HUES6 (cell line): ENCODE measurements around the gene SPDYE16.
A peak's percentile ranks its signal among the peaks of the same experiment; 100 is the strongest.
"Not testable (repeated sequence)": the region's sequence is repeated elsewhere in the genome, so short reads cannot be mapped to it uniquely, and the experiment has no call there.

Source experiments
- H3K27ac ChIP-seq: 2 replicates; pipeline ENCODE4 v1.7.0; 2013; ENCODE audit warnings: low read depth, mild to moderate bottlenecking, low read length, inconsistent platforms
- H3K27me3 ChIP-seq: 2 replicates; pipeline ENCODE4 v1.6.1; 2013; ENCODE audit warnings: low read length; ENCODE audit not compliant: control insufficient read depth, insufficient read depth
- H3K36me3 ChIP-seq: 2 replicates; pipeline ENCODE4 v1.6.1; 2013; ENCODE audit warnings: low read length; ENCODE audit not compliant: control insufficient read depth, insufficient read depth
- H3K4me1 ChIP-seq: 2 replicates; pipeline ENCODE4 v1.6.1; 2013; ENCODE audit warnings: low read length; ENCODE audit not compliant: control insufficient read depth, insufficient read depth
- H3K4me3 ChIP-seq: 2 replicates; pipeline ENCODE4 v1.5.1; 2013; ENCODE audit warnings: low read depth, low read length
- H3K9ac ChIP-seq: one replicate; pipeline ENCODE4 v1.6.1; 2013; ENCODE audit warnings: mild to moderate bottlenecking, low read length
- H3K9me3 ChIP-seq: 2 replicates; pipeline ENCODE4 v1.6.1; 2013; ENCODE audit warnings: low read depth, low read length; ENCODE audit not compliant: control insufficient read depth, insufficient read depth

SPDYE16 gene

DNA sequence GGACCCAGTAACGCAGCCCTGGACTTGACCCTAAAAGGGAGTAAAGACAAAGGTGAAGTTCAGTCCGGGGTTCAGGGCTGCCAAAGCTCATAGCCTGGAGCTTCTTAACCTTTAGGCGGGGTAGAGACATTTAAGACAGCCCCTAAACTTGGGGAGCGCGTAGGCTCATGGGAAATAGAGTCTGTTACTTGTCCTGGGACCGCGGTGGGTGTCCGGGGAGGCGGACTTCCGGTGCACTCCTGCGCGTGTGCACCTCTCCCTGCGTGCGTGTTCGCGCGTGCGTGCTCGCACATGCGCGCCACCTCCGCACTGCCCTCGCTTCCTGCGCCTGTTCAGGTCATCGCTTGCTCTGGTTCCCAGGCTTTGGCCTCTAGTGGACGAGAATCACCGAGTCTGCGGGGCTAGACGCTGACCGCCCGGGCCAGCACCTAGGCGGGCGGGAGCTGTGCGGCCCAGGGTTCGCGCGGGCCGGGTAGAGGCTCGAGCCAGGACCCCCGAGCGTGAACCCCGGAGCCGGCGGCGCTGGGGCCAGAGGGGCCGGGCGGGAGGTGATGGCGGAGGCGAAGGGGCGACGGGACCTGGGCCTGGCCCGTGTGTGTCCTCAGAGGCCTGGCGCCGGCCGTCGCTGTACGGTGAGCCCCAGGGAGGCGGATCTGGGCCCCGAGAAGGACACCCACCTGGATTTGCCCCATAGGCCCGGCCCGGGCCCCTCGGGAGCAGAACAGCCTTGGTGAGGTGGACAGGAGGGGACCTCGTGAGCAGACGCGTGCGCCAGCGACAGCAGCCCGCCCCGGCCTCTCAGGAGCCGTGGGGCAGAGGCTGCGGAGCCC, 6.1 kb upstream of the SPDYE16 start:
- not testable (repeated sequence) for H3K9me3 ChIP-seq, H3K27me3 ChIP-seq, H3K36me3 ChIP-seq, H3K4me1 ChIP-seq
- Histone ChIP-seq H3K4me3 (peak overlapping the region; percentile 86), H3K27ac (peak overlapping the region; percentile 81; the same call in 1 of the 2 replicates), H3K9ac (peak overlapping the region; percentile 85)

DNA sequence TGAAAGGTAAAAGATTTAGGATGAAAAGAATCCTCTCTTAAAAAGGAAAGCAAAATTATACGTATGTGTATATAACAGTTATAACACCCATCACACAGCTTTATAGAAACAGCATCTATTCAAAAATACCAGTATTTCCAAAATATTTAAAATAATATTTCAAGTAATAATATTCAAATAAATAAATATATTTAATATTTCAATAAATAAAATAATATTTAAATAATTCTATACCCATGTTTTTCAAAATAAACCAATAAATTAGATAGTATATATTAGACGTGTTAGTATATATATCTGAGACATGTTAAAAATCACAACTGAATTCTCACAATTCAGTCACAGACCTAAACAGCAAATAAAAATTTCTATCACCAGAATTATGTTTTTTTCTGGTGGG, 11.5 kb downstream of the SPDYE16 start:
- H3K4me3 ChIP-seq, H3K9me3 ChIP-seq, H3K27ac ChIP-seq, H3K36me3 ChIP-seq, H3K27me3 ChIP-seq, H3K9ac ChIP-seq, H3K4me1 ChIP-seq: not testable (repeated sequence)

GRCh38 chr7:76526183-76526582, 16.9 kb downstream of the SPDYE16 start:
- H3K4me3 ChIP-seq, H3K36me3 ChIP-seq, H3K4me1 ChIP-seq, H3K9me3 ChIP-seq, H3K27me3 ChIP-seq, H3K27ac ChIP-seq, H3K9ac ChIP-seq: not testable (repeated sequence)

- H3K36me3 ChIP-seq, H3K4me3 ChIP-seq, H3K9ac ChIP-seq, H3K27me3 ChIP-seq, H3K27ac ChIP-seq, H3K9me3 ChIP-seq: not testable (repeated sequence)
- H3K4me1 ChIP-seq, result peaks cover 16% of the 10 kb centered on the region
Observed at GRCh38 chr7:76516932-76517331, 26.2 kb downstream of the SPDYE16 start.

DNA sequence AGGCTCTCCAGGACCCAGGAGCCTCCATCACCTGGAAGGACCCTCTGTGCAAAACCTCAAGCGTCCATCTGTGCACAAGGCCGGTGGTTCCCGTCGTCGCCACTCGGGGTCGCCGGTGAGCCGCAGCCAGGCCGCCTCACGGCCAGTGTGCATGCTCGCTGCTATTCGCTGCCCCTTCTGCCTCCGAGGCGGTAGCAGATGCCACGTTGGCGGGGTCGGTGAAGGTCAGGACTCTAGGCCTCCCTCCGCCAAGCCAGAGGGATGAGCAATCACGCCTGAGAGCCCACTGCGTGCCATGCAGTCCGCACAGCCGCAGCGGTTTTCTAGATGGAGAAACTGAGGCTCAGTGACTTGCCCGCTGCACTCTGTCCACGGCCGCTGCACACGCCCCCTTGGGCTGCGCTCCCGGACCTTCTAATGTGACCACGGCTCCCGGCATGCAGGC, 27.1 kb downstream of the SPDYE16 start:
- Histone ChIP-seq H3K4me1 (peaks cover 16% of the 10 kb centered on the region), H3K36me3 (no peaks in the 10 kb centered on the region), H3K27me3 (no peaks in the 10 kb centered on the region), H3K27ac (no peak overlapping the region), H3K9ac (no peak overlapping the region), H3K9me3 (no peaks in the 10 kb centered on the region), H3K4me3 (no peak overlapping the region)

DNA sequence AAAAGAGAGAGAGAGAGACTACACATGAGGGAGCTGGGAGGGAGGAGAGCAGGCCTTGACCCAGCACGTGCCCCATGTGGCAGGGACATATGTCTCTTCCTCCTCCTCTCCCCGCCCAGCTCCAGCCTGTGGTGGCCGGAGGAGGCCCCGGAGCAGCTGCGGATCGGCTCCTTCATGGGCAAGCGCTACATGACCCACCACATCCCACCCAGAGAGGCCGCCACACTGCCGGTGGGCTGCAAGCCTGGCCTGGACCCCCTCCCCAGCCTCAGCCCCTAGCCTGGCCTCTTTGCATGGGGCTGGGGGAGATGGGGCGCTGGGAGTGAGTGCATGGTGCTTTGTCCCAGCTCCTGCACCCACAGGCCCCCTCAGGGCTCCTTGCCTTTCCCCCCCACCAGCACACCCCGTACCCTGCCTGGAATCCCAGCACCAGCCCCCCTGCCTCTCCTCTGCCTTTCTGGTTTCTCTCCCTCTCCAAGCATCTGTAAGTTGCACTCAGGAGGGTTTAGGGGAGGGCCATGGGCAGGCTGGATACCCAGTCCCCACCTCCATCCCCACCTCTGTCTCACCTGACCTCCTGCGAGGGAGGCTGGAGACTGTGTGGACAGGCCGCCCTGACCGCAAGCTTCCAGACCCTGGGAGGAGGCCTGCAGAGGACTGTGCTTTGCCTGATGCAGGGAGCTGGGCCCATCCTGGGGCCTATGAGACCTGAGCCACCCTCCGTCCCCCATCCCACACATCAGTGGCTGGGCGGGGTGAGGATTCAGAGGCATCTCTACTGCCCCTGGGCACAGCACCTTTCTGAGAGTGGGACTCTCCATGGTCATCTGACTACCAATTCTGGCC, 27.9 kb downstream of the SPDYE16 start:
- no peak overlapping the region for H3K4me3 ChIP-seq
- no peaks in the 10 kb centered on the region for H3K27me3 ChIP-seq
- H3K9me3 ChIP-seq, result no peaks in the 10 kb centered on the region
- no peak overlapping the region for H3K9ac ChIP-seq
- H3K36me3 ChIP-seq, result no peaks in the 10 kb centered on the region
- peaks cover 19% of the 10 kb centered on the region for H3K4me1 ChIP-seq
- H3K27ac ChIP-seq, result no peak overlapping the region

GRCh38 chr7:76513817-76514799, 29.0 kb downstream of the SPDYE16 start:
- no peak overlapping the region for H3K4me3 ChIP-seq
- H3K27me3 ChIP-seq, result no peaks in the 10 kb centered on the region
- peaks cover 22% of the 10 kb centered on the region for H3K4me1 ChIP-seq
- no peaks in the 10 kb centered on the region for H3K9me3 ChIP-seq
- no peak overlapping the region for H3K27ac ChIP-seq
- no peaks in the 10 kb centered on the region for H3K36me3 ChIP-seq
- no peak overlapping the region for H3K9ac ChIP-seq

GRCh38 chr7:76512941-76513816, 29.9 kb downstream of the SPDYE16 start:
- Histone ChIP-seq H3K9ac (no peak overlapping the region), H3K27ac (no peak overlapping the region)

DNA sequence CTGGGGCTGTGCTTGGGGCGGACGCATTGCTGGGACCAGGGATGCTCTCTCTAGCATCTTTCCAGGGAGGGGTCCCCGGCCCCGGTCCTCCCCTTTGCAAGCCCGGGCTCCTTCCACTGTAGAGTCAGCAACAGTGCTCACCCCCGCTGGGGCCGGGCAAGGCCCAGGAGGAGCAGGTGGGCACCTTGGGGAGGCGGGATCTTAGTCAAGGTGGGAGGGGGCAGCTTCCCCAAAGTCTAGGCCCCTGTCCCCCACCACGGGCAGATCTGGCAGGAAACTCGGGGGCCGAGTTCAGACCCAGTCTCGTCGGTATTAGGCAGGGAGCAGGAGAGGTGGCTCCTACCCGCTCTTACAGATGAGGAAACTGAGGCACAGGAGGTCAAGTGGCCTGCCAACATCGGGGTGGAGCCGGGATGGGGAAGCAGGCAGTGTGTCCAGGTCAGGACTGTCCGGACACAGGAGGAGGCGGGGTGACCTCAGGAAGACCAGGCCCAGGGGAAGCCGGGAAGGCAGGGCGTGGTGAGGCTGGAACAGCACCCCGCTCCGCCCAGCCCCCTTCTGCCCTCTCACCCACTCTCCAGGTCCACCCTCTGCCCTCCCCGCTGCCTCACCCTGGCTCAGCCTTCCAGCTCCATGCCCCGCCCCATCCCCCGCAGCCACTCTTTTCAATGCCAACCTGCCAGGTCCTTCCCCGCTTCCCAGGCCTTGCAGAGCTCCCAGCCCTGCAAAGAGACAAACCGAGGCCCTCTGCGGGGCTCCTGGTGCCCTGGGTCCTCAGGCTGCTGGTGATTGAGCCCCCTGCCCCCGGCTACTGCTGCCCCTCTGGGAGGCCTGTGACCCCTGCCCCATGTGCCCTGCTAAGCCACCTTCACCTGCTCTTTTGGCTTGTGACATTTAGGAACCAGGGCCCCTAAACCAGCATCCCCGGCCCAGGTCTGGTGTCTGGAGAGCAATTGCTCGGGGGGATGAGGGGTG, 30.9 kb downstream of the SPDYE16 start:
- not testable (repeated sequence) for H3K27me3 ChIP-seq, H3K36me3 ChIP-seq, H3K9ac ChIP-seq, H3K9me3 ChIP-seq, H3K4me3 ChIP-seq, H3K27ac ChIP-seq
- peaks cover 22% of the 10 kb centered on the region for H3K4me1 ChIP-seq

More at GRCh38 chr7:76512941-76513816, 29.9 kb downstream of the SPDYE16 start:
- no peaks in the 10 kb centered on the region for H3K36me3 ChIP-seq
- H3K4me1 ChIP-seq, result peaks cover 22% of the 10 kb centered on the region
- no peaks in the 10 kb centered on the region for H3K27me3 ChIP-seq
- H3K9me3 ChIP-seq, result no peaks in the 10 kb centered on the region
- no peak overlapping the region for H3K4me3 ChIP-seq
